ENCODE results near the gene INPP5A.

INPP5A gene

GRCh38 chr10:132506711-132507408 lies 30.7 kb upstream of the INPP5A start:
- peaks cover 29% of the 10 kb centered on the region for H3K27me3 ChIP-seq (replicated peaks; ENCODE audit: control insufficient read depth, insufficient read depth, low read length)
- H3K4me3 ChIP-seq (ENCODE audit: low read length): no peak overlapping the region
- no peaks in the 10 kb centered on the region for H3K9me3 ChIP-seq (ENCODE audit: control insufficient read depth, low read length)
- no peak overlapping the region for H3K9ac ChIP-seq (ENCODE audit: low read length)
- H3K36me3 ChIP-seq (ENCODE audit: control insufficient read depth, insufficient read depth, low read length, severe bottlenecking): no peaks in the 10 kb centered on the region
- DNase-seq (ENCODE audit: low read depth): peak; percentile 94
- peaks cover 17% of the 10 kb centered on the region for H3K4me1 ChIP-seq (ENCODE audit: control insufficient read depth, insufficient read depth, low read length)

GRCh38 chr10:132507409-132507955 lies 30.1 kb upstream of the INPP5A start:
- Histone ChIP-seq H3K4me1 (ENCODE audit: control insufficient read depth, insufficient read depth, low read length) (peaks cover 20% of the 10 kb centered on the region), H3K36me3 (ENCODE audit: control insufficient read depth, insufficient read depth, low read length, severe bottlenecking) (no peaks in the 10 kb centered on the region)
- DNase-seq (ENCODE audit: low read depth): no peak

GRCh38 chr10:132507956-132508490 lies 29.6 kb upstream of the INPP5A start:
- no peaks in the 10 kb centered on the region for H3K36me3 ChIP-seq (ENCODE audit: control insufficient read depth, insufficient read depth, low read length, severe bottlenecking)
- no peak for DNase-seq (ENCODE audit: low read depth)
- H3K9ac ChIP-seq (ENCODE audit: low read length): no peak overlapping the region
- peaks cover 18% of the 10 kb centered on the region for H3K27me3 ChIP-seq (replicated peaks; ENCODE audit: control insufficient read depth, insufficient read depth, low read length)
- peaks cover 20% of the 10 kb centered on the region for H3K4me1 ChIP-seq (ENCODE audit: control insufficient read depth, insufficient read depth, low read length)
- H3K9me3 ChIP-seq (ENCODE audit: control insufficient read depth, low read length): no peaks in the 10 kb centered on the region
- no peak overlapping the region for H3K4me3 ChIP-seq (ENCODE audit: low read length)

More at GRCh38 chr10:132507409-132507955, 30.1 kb upstream of the INPP5A start:
- Histone ChIP-seq H3K9ac (ENCODE audit: low read length) (no peak overlapping the region), H3K4me3 (ENCODE audit: low read length) (no peak overlapping the region), H3K27me3 (replicated peaks; ENCODE audit: control insufficient read depth, insufficient read depth, low read length) (peaks cover 23% of the 10 kb centered on the region), H3K9me3 (ENCODE audit: control insufficient read depth, low read length) (no peaks in the 10 kb centered on the region)

GRCh38 chr10:132508581-132509443 lies 28.8 kb upstream of the INPP5A start:
- H3K4me3 ChIP-seq (ENCODE audit: low read length): no peak overlapping the region
- DNase-seq (ENCODE audit: low read depth): no peak
- peaks cover 20% of the 10 kb centered on the region for H3K4me1 ChIP-seq (ENCODE audit: control insufficient read depth, insufficient read depth, low read length)
- H3K27me3 ChIP-seq (replicated peaks; ENCODE audit: control insufficient read depth, insufficient read depth, low read length): peaks cover 11% of the 10 kb centered on the region
- no peaks in the 10 kb centered on the region for H3K9me3 ChIP-seq (ENCODE audit: control insufficient read depth, low read length)
- no peaks in the 10 kb centered on the region for H3K36me3 ChIP-seq (ENCODE audit: control insufficient read depth, insufficient read depth, low read length, severe bottlenecking)
- H3K9ac ChIP-seq (ENCODE audit: low read length): no peak overlapping the region

- Histone ChIP-seq H3K4me3 (ENCODE audit: low read length) (no peak overlapping the region), H3K27me3 (replicated peaks; ENCODE audit: control insufficient read depth, insufficient read depth, low read length) (peaks cover 6% of the 10 kb centered on the region), H3K4me1 (ENCODE audit: control insufficient read depth, insufficient read depth, low read length) (peaks cover 20% of the 10 kb centered on the region), H3K9ac (ENCODE audit: low read length) (no peak overlapping the region), H3K36me3 (ENCODE audit: control insufficient read depth, insufficient read depth, low read length, severe bottlenecking) (no peaks in the 10 kb centered on the region), H3K9me3 (ENCODE audit: control insufficient read depth, low read length) (no peaks in the 10 kb centered on the region)
- no peak for DNase-seq (ENCODE audit: low read depth)
Measured at GRCh38 chr10:132509506-132510173, 27.9 kb upstream of the INPP5A start.

GRCh38 chr10:132510174-132510611 lies 27.4 kb upstream of the INPP5A start:
- Histone ChIP-seq H3K4me3 (ENCODE audit: low read length) (no peak overlapping the region), H3K27me3 (replicated peaks; ENCODE audit: control insufficient read depth, insufficient read depth, low read length) (peaks cover 6% of the 10 kb centered on the region), H3K4me1 (ENCODE audit: control insufficient read depth, insufficient read depth, low read length) (peaks cover 20% of the 10 kb centered on the region), H3K9me3 (ENCODE audit: control insufficient read depth, low read length) (no peaks in the 10 kb centered on the region), H3K9ac (ENCODE audit: low read length) (no peak overlapping the region), H3K36me3 (ENCODE audit: control insufficient read depth, insufficient read depth, low read length, severe bottlenecking) (no peaks in the 10 kb centered on the region)
- DNase-seq (ENCODE audit: low read depth): no peak

- no peak for DNase-seq (ENCODE audit: low read depth)
- Histone ChIP-seq H3K36me3 (ENCODE audit: control insufficient read depth, insufficient read depth, low read length, severe bottlenecking) (no peaks in the 10 kb centered on the region), H3K4me1 (ENCODE audit: control insufficient read depth, insufficient read depth, low read length) (peaks cover 24% of the 10 kb centered on the region), H3K9ac (ENCODE audit: low read length) (peak overlapping the region; percentile 15), H3K4me3 (ENCODE audit: low read length) (peak overlapping the region; percentile 45), H3K27me3 (replicated peaks; ENCODE audit: control insufficient read depth, insufficient read depth, low read length) (peaks cover 6% of the 10 kb centered on the region), H3K9me3 (ENCODE audit: control insufficient read depth, low read length) (no peaks in the 10 kb centered on the region)
Measured at GRCh38 chr10:132511121-132512051, 26.2 kb upstream of the INPP5A start.

GRCh38 chr10:132512052-132512442 lies 25.5 kb upstream of the INPP5A start:
- H3K36me3 ChIP-seq (ENCODE audit: control insufficient read depth, insufficient read depth, low read length, severe bottlenecking): no peaks in the 10 kb centered on the region
- DNase-seq (ENCODE audit: low read depth): no peak
- peak overlapping the region; percentile 15 for H3K9ac ChIP-seq (ENCODE audit: low read length)

GRCh38 chr10:132512693-132513345 lies 24.8 kb upstream of the INPP5A start:
- H3K4me1 ChIP-seq (ENCODE audit: control insufficient read depth, insufficient read depth, low read length): peaks cover 26% of the 10 kb centered on the region
- no peaks in the 10 kb centered on the region for H3K9me3 ChIP-seq (ENCODE audit: control insufficient read depth, low read length)
- no peak overlapping the region for H3K9ac ChIP-seq (ENCODE audit: low read length)
- H3K36me3 ChIP-seq (ENCODE audit: control insufficient read depth, insufficient read depth, low read length, severe bottlenecking): no peaks in the 10 kb centered on the region
- no peak for DNase-seq (ENCODE audit: low read depth)
- H3K27me3 ChIP-seq (replicated peaks; ENCODE audit: control insufficient read depth, insufficient read depth, low read length): peaks cover 6% of the 10 kb centered on the region
- H3K4me3 ChIP-seq (ENCODE audit: low read length): no peak overlapping the region

More at GRCh38 chr10:132512052-132512442, 25.5 kb upstream of the INPP5A start:
- peaks cover 24% of the 10 kb centered on the region for H3K4me1 ChIP-seq (ENCODE audit: control insufficient read depth, insufficient read depth, low read length)
- peak overlapping the region; percentile 45 for H3K4me3 ChIP-seq (ENCODE audit: low read length)
- no peaks in the 10 kb centered on the region for H3K9me3 ChIP-seq (ENCODE audit: control insufficient read depth, low read length)
- peaks cover 6% of the 10 kb centered on the region for H3K27me3 ChIP-seq (replicated peaks; ENCODE audit: control insufficient read depth, insufficient read depth, low read length)

All from adipocyte (in vitro differentiated cells).